GM19468 (cell line): ENCODE data around the gene ASB13.

Source experiments
- ATAC-seq: cut with Tn5 transposase; IDR thresholded peaks from one replicate; pipeline ENCODE4 v1.9.1; 2021; ENCODE audit warnings: mild to moderate bottlenecking, moderate library complexity, moderate number of reproducible peaks; ENCODE audit not compliant: unreplicated experiment; ENCODE audit errors: extremely low read depth

The ASB13 gene

GRCh38 chr10:5609952-5610616 is 56.3 kb downstream of the ASB13 start:
- ATAC-seq: no peak

GRCh38 chr10:5608608-5609220 is 57.7 kb downstream of the ASB13 start:
- ATAC-seq: no peak

GRCh38 chr10:5607594-5607993 is 58.8 kb downstream of the ASB13 start:
- ATAC-seq: no peak

- no peak for ATAC-seq
Measured at GRCh38 chr10:5606864-5607263, 59.5 kb downstream of the ASB13 start.

GRCh38 chr10:5606321-5606720 is 60.1 kb downstream of the ASB13 start:
- ATAC-seq: no peak

- no peak for ATAC-seq
Measured at GRCh38 chr10:5604961-5605360, 61.4 kb downstream of the ASB13 start.

GRCh38 chr10:5604236-5604925 is 62.0 kb downstream of the ASB13 start:
- ATAC-seq: no peak

- no peak for ATAC-seq
Measured at GRCh38 chr10:5603848-5604170, 62.6 kb downstream of the ASB13 start.

GRCh38 chr10:5603091-5603847 is 63.1 kb downstream of the ASB13 start:
- ATAC-seq: no peak

- ATAC-seq: no peak
Measured at GRCh38 chr10:5601826-5602495, 64.4 kb downstream of the ASB13 start.

- no peak for ATAC-seq
Measured at GRCh38 chr10:5600908-5601307, 65.5 kb downstream of the ASB13 start.

GRCh38 chr10:5599613-5600520 is 66.5 kb downstream of the ASB13 start:
- ATAC-seq: no peak

GRCh38 chr10:5598085-5598690 is 68.2 kb downstream of the ASB13 start:
- no peak for ATAC-seq

GRCh38 chr10:5596611-5597341 is 69.6 kb downstream of the ASB13 start:
- no peak for ATAC-seq

- no peak for ATAC-seq
Measured at GRCh38 chr10:5595994-5596471, 70.4 kb downstream of the ASB13 start.

GRCh38 chr10:5595591-5595990 is 70.8 kb downstream of the ASB13 start:
- no peak for ATAC-seq

GRCh38 chr10:5595095-5595494 is 71.3 kb downstream of the ASB13 start:
- ATAC-seq: no peak
